Measurements from ENCODE around the gene CTBS. TPM values are rescaled to one million over a fixed set of nuclear protein-coding genes. Genes with fewer than 3 reads are reported as not detected.

The CTBS gene
- total and polyA plus RNA-seq, 2 of the 4 experiments (the other 2 are of a cell fraction) = 5.9 to 12.4 TPM

DNA sequence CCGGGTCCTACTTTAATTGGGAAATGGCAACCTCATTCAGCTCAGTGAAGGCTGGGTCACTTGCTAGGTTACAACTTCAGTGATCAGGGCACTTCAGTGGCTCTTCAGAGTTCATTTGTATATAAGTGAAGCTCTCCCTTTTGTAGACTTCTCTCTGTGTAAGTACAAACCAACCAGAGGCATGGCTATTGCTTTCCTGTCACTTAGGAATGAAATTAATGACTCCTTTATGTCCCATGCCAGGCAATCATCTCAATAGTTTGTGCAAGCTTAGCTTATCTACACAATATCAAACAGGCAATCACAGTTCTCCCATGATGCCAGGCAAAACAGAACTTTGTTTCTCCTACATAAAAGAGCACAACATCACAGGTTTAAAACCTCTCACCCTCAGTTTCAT is 22.8 kb upstream of the CTBS start:
- no peaks in the 10 kb centered on the region for H3K9me3 ChIP-seq (ENCODE audit: control insufficient read depth, insufficient read depth, low read length)
- no peak overlapping the region; the same call in 2 of the 3 replicates for H2BK15ac ChIP-seq (ENCODE audit: low read depth, low read length)
- no peak for TF ChIP-seq POLR2A (IDR thresholded peaks at IDR 0.05; ENCODE audit: low read depth, low read length)
- no peak for TF ChIP-seq BHLHE40 (IDR thresholded peaks at IDR 0.05; ENCODE audit: low read depth, low read length)
- no peak for TF ChIP-seq FOS (IDR thresholded peaks at IDR 0.05; ENCODE audit: low read depth, low read length)
- TF ChIP-seq, protein P1, sequence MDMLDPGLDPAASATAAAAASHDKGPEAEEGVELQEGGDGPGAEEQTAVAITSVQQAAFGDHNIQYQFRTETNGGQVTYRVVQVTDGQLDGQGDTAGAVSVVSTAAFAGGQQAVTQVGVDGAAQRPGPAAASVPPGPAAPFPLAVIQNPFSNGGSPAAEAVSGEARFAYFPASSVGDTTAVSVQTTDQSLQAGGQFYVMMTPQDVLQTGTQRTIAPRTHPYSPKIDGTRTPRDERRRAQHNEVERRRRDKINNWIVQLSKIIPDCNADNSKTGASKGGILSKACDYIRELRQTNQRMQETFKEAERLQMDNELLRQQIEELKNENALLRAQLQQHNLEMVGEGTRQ (IDR thresholded peaks at IDR 0.05; ENCODE audit: low read depth, low read length) = no peak
- TF ChIP-seq, protein P2, sequence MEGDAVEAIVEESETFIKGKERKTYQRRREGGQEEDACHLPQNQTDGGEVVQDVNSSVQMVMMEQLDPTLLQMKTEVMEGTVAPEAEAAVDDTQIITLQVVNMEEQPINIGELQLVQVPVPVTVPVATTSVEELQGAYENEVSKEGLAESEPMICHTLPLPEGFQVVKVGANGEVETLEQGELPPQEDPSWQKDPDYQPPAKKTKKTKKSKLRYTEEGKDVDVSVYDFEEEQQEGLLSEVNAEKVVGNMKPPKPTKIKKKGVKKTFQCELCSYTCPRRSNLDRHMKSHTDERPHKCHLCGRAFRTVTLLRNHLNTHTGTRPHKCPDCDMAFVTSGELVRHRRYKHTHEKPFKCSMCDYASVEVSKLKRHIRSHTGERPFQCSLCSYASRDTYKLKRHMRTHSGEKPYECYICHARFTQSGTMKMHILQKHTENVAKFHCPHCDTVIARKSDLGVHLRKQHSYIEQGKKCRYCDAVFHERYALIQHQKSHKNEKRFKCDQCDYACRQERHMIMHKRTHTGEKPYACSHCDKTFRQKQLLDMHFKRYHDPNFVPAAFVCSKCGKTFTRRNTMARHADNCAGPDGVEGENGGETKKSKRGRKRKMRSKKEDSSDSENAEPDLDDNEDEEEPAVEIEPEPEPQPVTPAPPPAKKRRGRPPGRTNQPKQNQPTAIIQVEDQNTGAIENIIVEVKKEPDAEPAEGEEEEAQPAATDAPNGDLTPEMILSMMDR (conservative IDR thresholded peaks at IDR 0.05; ENCODE audit: low read depth, low read length) = no peak
- no peak for TF ChIP-seq MAZ (IDR thresholded peaks at IDR 0.05; ENCODE audit: borderline replicate concordance, low read depth, low read length)
- TF ChIP-seq CHD1 (IDR thresholded peaks at IDR 0.05; ENCODE audit: low read depth, low read length) = no peak
- TF ChIP-seq SMC3 (IDR thresholded peaks at IDR 0.05; ENCODE audit: low read depth, low read length) = no peak
- H3K4me1 ChIP-seq (ENCODE audit: control insufficient read depth, insufficient read depth, low read length) = peaks cover 11% of the 10 kb centered on the region
- H4K91ac ChIP-seq (ENCODE audit: insufficient read depth, low read depth, low read length) = no peak overlapping the region; the same call in 1 of the 2 replicates
- no peaks in the 10 kb centered on the region for H3K79me1 ChIP-seq (ENCODE audit: low read depth in 1 of 2, low read length in 2 of 2)
- H2BK20ac ChIP-seq (ENCODE audit: low read depth, low read length) = peak overlapping the region; percentile 66; the same call in 1 of the 2 replicates
- no peak overlapping the region for H4K8ac ChIP-seq (ENCODE audit: low read depth in 2 of 2, low read length in 2 of 2)
- peak overlapping the region; percentile 12; the same call in 1 of the 2 replicates for H3K14ac ChIP-seq (replicated peaks; ENCODE audit: low read depth, low read length)
- H3K18ac ChIP-seq (ENCODE audit: low read depth, low read length) = no peak overlapping the region
- H3K27me3 ChIP-seq (ENCODE audit: control insufficient read depth, insufficient read depth, low read length) = no peaks in the 10 kb centered on the region
- no peak overlapping the region for H3K27ac ChIP-seq (ENCODE audit: insufficient read depth, low read length)
- ChIA-PET CTCF (no interaction called here), POLR2A (ENCODE audit: unreplicated experiment) (no interaction called here)
- H2AK9ac ChIP-seq (replicated peaks; ENCODE audit: low read depth, low read length, poor library complexity) = no peak overlapping the region
- H3K4me3 ChIP-seq (ENCODE audit: insufficient read depth, low read depth, low read length) = no peak overlapping the region
- H3K36me3 ChIP-seq (ENCODE audit: control insufficient read depth, insufficient read depth, low read length) = no peaks in the 10 kb centered on the region
- no peaks in the 10 kb centered on the region for H4K20me1 ChIP-seq (ENCODE audit: insufficient read depth, low read length)
- no peak overlapping the region for H2BK5ac ChIP-seq (ENCODE audit: low read depth, low read length, poor library complexity, severe bottlenecking)
- intact Hi-C loops (cut with micrococcal nuclease) (no loop called here), in situ Hi-C loops (cut with MboI; ENCODE audit: low sequenced_read_pairs) (no loop called here), dilution Hi-C loops (cut with HindIII; ENCODE audit: low sequenced_read_pairs, unreplicated experiment) (no loop called here)
- H2AK5ac ChIP-seq (ENCODE audit: low read depth, low read length) = no peak overlapping the region
- no peak overlapping the region for H2AFZ ChIP-seq (replicated peaks; ENCODE audit: low read length, poor library complexity)
- DNase-seq (no peak), ATAC-seq (ENCODE audit: low read depth) (no peak)
- no peak overlapping the region for H2BK120ac ChIP-seq (ENCODE audit: low read depth, low read length)
- H3K4me2 ChIP-seq (ENCODE audit: low read depth, low read length) = no peak overlapping the region
- H3K23ac ChIP-seq (ENCODE audit: low read depth, low read length) = no peak overlapping the region
- H3K9ac ChIP-seq (ENCODE audit: low read depth, low read length) = no peak overlapping the region
- H4K5ac ChIP-seq (ENCODE audit: low read depth, low read length) = no peak overlapping the region
- BruUV-seq (replicated peaks) = no TSS peak
- WGBS, 2 experiments (ENCODE audit: extremely low coverage in 2 of 2, insufficient read length in 1 of 2) = no CpG with 5 or more reads among the region's 1 CpG
- no peak overlapping the region for H3K4ac ChIP-seq (ENCODE audit: low read depth, low read length)
- H3K56ac ChIP-seq (ENCODE audit: extremely low read depth, insufficient read depth, low read length) = no peak overlapping the region
- peaks cover 11% of the 10 kb centered on the region for H3K9me1 ChIP-seq (ENCODE audit: insufficient read depth, low read length)
